Type B pancreatic cell (in vitro differentiated cells): ENCODE data around the gene RBKS. TPM values are rescaled to one million over a fixed set of nuclear protein-coding genes. Genes with fewer than 3 reads are reported as not detected.

Experiments used
- DNase-seq: peaks from one replicate; pipeline ENCODE4 v3.0.0; 2021; ENCODE audit warnings: mixed read lengths; ENCODE audit not compliant: unreplicated experiment; ENCODE audit errors: extremely low spot score
- H3K27ac Mint-ChIP-seq: 2 replicates; pipeline ENCODE4 v1.8.0; 2021; ENCODE audit warnings: mild to moderate bottlenecking, mixed read lengths
- H3K27me3 Mint-ChIP-seq: 2 replicates; pipeline ENCODE4 v1.8.0; 2021; ENCODE audit warnings: mixed read lengths
- H3K36me3 Mint-ChIP-seq: 2 replicates; pipeline ENCODE4 v1.8.0; 2021; ENCODE audit warnings: mixed read lengths
- H3K4me1 Mint-ChIP-seq: one replicate; pipeline ENCODE4 v1.8.0; 2021; ENCODE audit warnings: mixed read lengths; ENCODE audit not compliant: unreplicated experiment
- H3K4me3 Mint-ChIP-seq: 2 replicates; pipeline ENCODE4 v1.8.0; 2021; ENCODE audit warnings: mild to moderate bottlenecking, mixed read lengths
- H3K9me3 Mint-ChIP-seq: 2 replicates; pipeline ENCODE4 v1.8.0; 2021; ENCODE audit warnings: mixed read lengths
- total RNA-seq: library from RNA; stranded (reverse); gene quantifications from 2 replicates; pipeline ENCODE4 v1.2.1, GENCODE V29; 2021; ENCODE audit warnings: low replicate concordance
- TF ChIP-seq, protein P1 (sequence below): fragments of 200-600 bp; sonication (generic); conservative IDR thresholded peaks from 2 replicates; pipeline ENCODE4 v1.5.0; 2021; ENCODE audit warnings: antibody characterized with exemption, mild to moderate bottlenecking

The RBKS gene
- total RNA-seq, 1 donor from 2014 or later = 2.6 TPM

- H3K36me3 Mint-ChIP-seq = peaks cover 6% of the 10 kb centered on the region
- no peak for DNase-seq
- peaks cover 11% of the 10 kb centered on the region for H3K4me1 Mint-ChIP-seq
- TF ChIP-seq, protein P1, sequence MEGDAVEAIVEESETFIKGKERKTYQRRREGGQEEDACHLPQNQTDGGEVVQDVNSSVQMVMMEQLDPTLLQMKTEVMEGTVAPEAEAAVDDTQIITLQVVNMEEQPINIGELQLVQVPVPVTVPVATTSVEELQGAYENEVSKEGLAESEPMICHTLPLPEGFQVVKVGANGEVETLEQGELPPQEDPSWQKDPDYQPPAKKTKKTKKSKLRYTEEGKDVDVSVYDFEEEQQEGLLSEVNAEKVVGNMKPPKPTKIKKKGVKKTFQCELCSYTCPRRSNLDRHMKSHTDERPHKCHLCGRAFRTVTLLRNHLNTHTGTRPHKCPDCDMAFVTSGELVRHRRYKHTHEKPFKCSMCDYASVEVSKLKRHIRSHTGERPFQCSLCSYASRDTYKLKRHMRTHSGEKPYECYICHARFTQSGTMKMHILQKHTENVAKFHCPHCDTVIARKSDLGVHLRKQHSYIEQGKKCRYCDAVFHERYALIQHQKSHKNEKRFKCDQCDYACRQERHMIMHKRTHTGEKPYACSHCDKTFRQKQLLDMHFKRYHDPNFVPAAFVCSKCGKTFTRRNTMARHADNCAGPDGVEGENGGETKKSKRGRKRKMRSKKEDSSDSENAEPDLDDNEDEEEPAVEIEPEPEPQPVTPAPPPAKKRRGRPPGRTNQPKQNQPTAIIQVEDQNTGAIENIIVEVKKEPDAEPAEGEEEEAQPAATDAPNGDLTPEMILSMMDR = no peak
- H3K27me3 Mint-ChIP-seq = no peaks in the 10 kb centered on the region
- no peaks in the 10 kb centered on the region for H3K9me3 Mint-ChIP-seq
- H3K4me3 Mint-ChIP-seq = no peak overlapping the region
- H3K27ac Mint-ChIP-seq = no peak overlapping the region
Observed at GRCh38 chr2:27795093-27795834, 94.9 kb downstream of the RBKS start.

GRCh38 chr2:27792759-27793158, 97.4 kb downstream of the RBKS start:
- TF ChIP-seq, protein P1 = no peak
- Mint-ChIP-seq H3K4me1 (peaks cover 5% of the 10 kb centered on the region), H3K27me3 (no peaks in the 10 kb centered on the region), H3K9me3 (no peaks in the 10 kb centered on the region), H3K27ac (no peak overlapping the region), H3K4me3 (no peak overlapping the region), H3K36me3 (peaks cover 13% of the 10 kb centered on the region)
- no peak for DNase-seq

GRCh38 chr2:27790796-27791195, 99.4 kb downstream of the RBKS start:
- H3K4me1 Mint-ChIP-seq = peaks cover 5% of the 10 kb centered on the region
- peaks cover 12% of the 10 kb centered on the region for H3K36me3 Mint-ChIP-seq
- no peak overlapping the region for H3K4me3 Mint-ChIP-seq
- DNase-seq = no peak
- no peak overlapping the region for H3K27ac Mint-ChIP-seq
- H3K27me3 Mint-ChIP-seq = no peaks in the 10 kb centered on the region
- TF ChIP-seq, protein P1 = no peak
- H3K9me3 Mint-ChIP-seq = no peaks in the 10 kb centered on the region

DNA sequence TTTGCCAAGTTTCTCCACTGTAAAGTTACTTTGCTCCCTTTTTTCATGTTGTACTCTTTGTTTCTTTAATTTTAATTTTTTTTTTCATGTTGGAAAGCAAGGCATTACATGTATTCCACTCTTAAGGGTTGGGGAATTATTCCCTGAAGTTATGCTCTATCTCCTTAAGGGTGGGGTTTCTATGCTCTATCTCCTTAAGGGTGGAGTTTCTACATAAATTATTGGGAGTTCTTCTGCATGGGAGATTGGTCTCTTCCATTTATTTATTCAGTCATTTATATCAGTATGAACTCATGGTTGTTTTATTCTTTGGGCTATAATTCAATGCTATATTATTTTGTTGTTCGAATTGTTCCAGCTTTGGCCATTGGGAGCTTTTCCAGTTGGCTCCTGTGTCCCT, 107.5 kb downstream of the RBKS start:
- DNase-seq = no peak
- H3K9me3 Mint-ChIP-seq = no peaks in the 10 kb centered on the region
- H3K27me3 Mint-ChIP-seq = no peaks in the 10 kb centered on the region
- TF ChIP-seq, protein P1 = no peak
- H3K4me3 Mint-ChIP-seq = no peak overlapping the region
- H3K27ac Mint-ChIP-seq = no peak overlapping the region
- peaks cover 25% of the 10 kb centered on the region for H3K36me3 Mint-ChIP-seq
- peaks cover 5% of the 10 kb centered on the region for H3K4me1 Mint-ChIP-seq

- peaks cover 25% of the 10 kb centered on the region for H3K36me3 Mint-ChIP-seq
- no peak for DNase-seq
- no peak overlapping the region for H3K4me3 Mint-ChIP-seq
- no peak overlapping the region for H3K27ac Mint-ChIP-seq
- no peaks in the 10 kb centered on the region for H3K27me3 Mint-ChIP-seq
- TF ChIP-seq, protein P1 = no peak
- H3K9me3 Mint-ChIP-seq = no peaks in the 10 kb centered on the region
- H3K4me1 Mint-ChIP-seq = peaks cover 5% of the 10 kb centered on the region
Observed at GRCh38 chr2:27781496-27781895, 108.7 kb downstream of the RBKS start.
